K562 (cell line): Measurements from ENCODE around the gene SUCO. TPM values are rescaled to one million over a fixed set of nuclear protein-coding genes. Genes with fewer than 3 reads are reported as not detected.

ENCODE experiments used
- BCL6 ChIP-seq: fragments of 250-450 bp; sonication (Bioruptor Pico); IDR thresholded peaks from 2 replicates; pipeline ENCODE4 v1.4.0; 2020
- E4F1 ChIP-seq: fragments of 250-450 bp; sonication (Bioruptor Pico); IDR thresholded peaks from 2 replicates; pipeline ENCODE4 v1.5.0; 2021; ENCODE audit warnings: mild to moderate bottlenecking, borderline replicate concordance
- FOXO4 ChIP-seq: fragments of 450-650 bp; formaldehyde crosslinking; IDR thresholded peaks from 2 replicates; pipeline ENCODE4 v1.4.0; 2020; ENCODE audit warnings: mild to moderate bottlenecking, moderate library complexity
- HDAC1 ChIP-seq, 2 experiments: fragments of 450-650 bp; IDR thresholded peaks; 2 replicates each; pipeline ENCODE4 v1.6.1; 2016 to 2017; ENCODE audit warnings: inconsistent platforms in 1 of 2, mild to moderate bottlenecking in 1 of 2, moderate library complexity in 1 of 2
- MTA2 ChIP-seq: fragments of 450-650 bp; IDR thresholded peaks from 2 replicates; pipeline ENCODE4 v1.6.1; 2016; ENCODE audit warnings: low read depth
- NFE2 ChIP-seq: IDR thresholded peaks from 2 replicates; pipeline ENCODE4 v1.6.1; 2014; ENCODE audit warnings: antibody characterized with exemption, low read depth
- PHF21A ChIP-seq: fragments of 450-650 bp; IDR thresholded peaks from 2 replicates; pipeline ENCODE4 v1.6.1; 2017; ENCODE audit warnings: low read depth, borderline replicate concordance
- SAP30 ChIP-seq: fragments of 200-600 bp; sonication (generic); IDR thresholded peaks from 2 replicates; pipeline ENCODE4 v1.6.1; 2012; ENCODE audit warnings: borderline replicate concordance, low read depth, mild to moderate bottlenecking, moderate library complexity, low read length, control low read depth, inconsistent platforms; ENCODE audit not compliant: insufficient read depth, poor library complexity, severe bottlenecking
- SIN3A ChIP-seq, 2 experiments: fragments of 150-350 bp in 1 of 2; IDR thresholded peaks; 2 replicates each; pipeline ENCODE4 v1.6.1; 2011 to 2016; ENCODE audit warnings: borderline replicate concordance in 2 of 2, low read depth in 2 of 2, low read length in 2 of 2, mild to moderate bottlenecking in 2 of 2, moderate library complexity in 2 of 2; ENCODE audit not compliant: control insufficient read depth in 1 of 2
- TEAD1 ChIP-seq, 2 experiments: fragments of 450-650 bp in 1 of 2; sonication (generic) in 1 of 2; formaldehyde crosslinking; IDR thresholded peaks; 2 replicates each; pipeline versions ENCODE4 v1.4.0 to v1.8.0; 2020 to 2022; ENCODE audit warnings: mild to moderate bottlenecking in 2 of 2, missing genetic modification reagents in 1 of 2
- polyA plus RNA-seq, 8 experiments: library from polyadenylated mRNA; depleted of rRNA in 4 of 8; stranded (reverse) in 5 of 8; unstranded in 3 of 8; fragments of >200 nt; fragmentation: Nextera tagmentation in 2 of 8; fragmentation: Illumina TruSeq in 1 of 8; extraction: Ambion mirVana in 2 of 8; extraction: Trizol in 1 of 8; gene quantifications; 2 replicates each; pipeline versions ENCODE4 v1.2.1 to v1.2.3, GENCODE V29; 2011 to 2014; ENCODE audit warnings: inconsistent platforms in 1 of 8, missing spikeins in 1 of 8
- total RNA-seq, 7 experiments: library from RNA; depleted of rRNA in 6 of 7; stranded (reverse); fragments of >200 nt in 6 of 7; fragmentation: Illumina TruSeq in 2 of 7; extraction: Trizol in 2 of 7; gene quantifications; 2 replicates each; pipeline versions ENCODE4 v1.2.1 to v1.2.3, GENCODE V29; 2011 to 2021; ENCODE audit warnings: low replicate concordance in 1 of 7
- TF ChIP-seq, protein P1 (sequence below): fragments of 450-650 bp; formaldehyde crosslinking; IDR thresholded peaks from 2 replicates; pipeline ENCODE4 v1.4.0; 2022; ENCODE audit warnings: missing genetic modification characterization
- TF ChIP-seq, protein P2 (sequence below): fragments of 450-650 bp; formaldehyde crosslinking; IDR thresholded peaks from 2 replicates; pipeline ENCODE4 v1.4.0; 2022; ENCODE audit warnings: missing genetic modification characterization
- TF ChIP-seq, protein P3 (sequence below): fragments of 250-450 bp; sonication (Bioruptor Pico); IDR thresholded peaks from 2 replicates; pipeline ENCODE4 v1.8.0; 2022; ENCODE audit warnings: inconsistent platforms
- TF ChIP-seq, protein P4 (sequence below), 2 experiments: fragments of 200-800 bp in 1 of 2; sonication (Bioruptor generic) in 1 of 2; sonication (generic) in 1 of 2; formaldehyde crosslinking in 1 of 2; IDR thresholded peaks in 1 of 2; conservative IDR thresholded peaks in 1 of 2; 2 replicates each; pipeline versions ENCODE4 v1.5.0 to v1.6.1; 2016 to 2020; ENCODE audit warnings: missing compliant biosample characterization in 1 of 2, missing genetic modification characterization in 1 of 2, missing genetic modification reagents in 1 of 2

SUCO gene
- total and polyA plus RNA-seq, 9 of the 15 experiments (the other 6 are each of a cell fraction or from before 2014, with no cell fraction given) = 2.5 to 20.6 (median 14.3) TPM

GRCh38 chr1:172533513-172534151, 682 bp downstream of the SUCO start (continued):
- peak; percentile 1; the same call in 1 of the 2 replicates for TF ChIP-seq E4F1 (CRISPR knock-in tag)
- peak in 1 of 2 experiments; percentile 52; a peak in 2 of 4 replicates for TF ChIP-seq HDAC1 (IDR thresholded peaks at IDR 0.05)
- 0 out of 2 replicates have a peak, but pooled peaks have one; percentile 45 for TF ChIP-seq PHF21A
- no peak for TF ChIP-seq NFE2
- peak; percentile 26 for TF ChIP-seq SAP30
- 0 out of 2 replicates have a peak, but pooled peaks have one; percentile 16 for TF ChIP-seq MTA2
- TF ChIP-seq, protein P1, sequence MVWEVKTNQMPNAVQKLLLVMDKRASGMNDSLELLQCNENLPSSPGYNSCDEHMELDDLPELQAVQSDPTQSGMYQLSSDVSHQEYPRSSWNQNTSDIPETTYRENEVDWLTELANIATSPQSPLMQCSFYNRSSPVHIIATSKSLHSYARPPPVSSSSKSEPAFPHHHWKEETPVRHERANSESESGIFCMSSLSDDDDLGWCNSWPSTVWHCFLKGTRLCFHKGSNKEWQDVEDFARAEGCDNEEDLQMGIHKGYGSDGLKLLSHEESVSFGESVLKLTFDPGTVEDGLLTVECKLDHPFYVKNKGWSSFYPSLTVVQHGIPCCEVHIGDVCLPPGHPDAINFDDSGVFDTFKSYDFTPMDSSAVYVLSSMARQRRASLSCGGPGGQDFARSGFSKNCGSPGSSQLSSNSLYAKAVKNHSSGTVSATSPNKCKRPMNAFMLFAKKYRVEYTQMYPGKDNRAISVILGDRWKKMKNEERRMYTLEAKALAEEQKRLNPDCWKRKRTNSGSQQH = 0 out of 2 replicates have a peak, but pooled peaks have one; percentile 58
- TF ChIP-seq TEAD1 (CRISPR knock-in tag; IDR thresholded peaks at IDR 0.05) = peak in 1 of 2 experiments; percentile 54; a peak in 2 of 4 replicates
- no peak for TF ChIP-seq BCL6 (CRISPR knock-in tag)
- TF ChIP-seq, protein P2, sequence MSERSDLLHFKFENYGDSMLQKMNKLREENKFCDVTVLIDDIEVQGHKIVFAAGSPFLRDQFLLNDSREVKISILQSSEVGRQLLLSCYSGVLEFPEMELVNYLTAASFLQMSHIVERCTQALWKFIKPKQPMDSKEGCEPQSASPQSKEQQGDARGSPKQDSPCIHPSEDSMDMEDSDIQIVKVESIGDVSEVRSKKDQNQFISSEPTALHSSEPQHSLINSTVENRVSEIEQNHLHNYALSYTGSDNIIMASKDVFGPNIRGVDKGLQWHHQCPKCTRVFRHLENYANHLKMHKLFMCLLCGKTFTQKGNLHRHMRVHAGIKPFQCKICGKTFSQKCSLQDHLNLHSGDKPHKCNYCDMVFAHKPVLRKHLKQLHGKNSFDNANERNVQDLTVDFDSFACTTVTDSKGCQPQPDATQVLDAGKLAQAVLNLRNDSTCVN = peak; percentile 60; the same call in 1 of the 2 replicates
- no peak for TF ChIP-seq FOXO4 (CRISPR knock-in tag)
- TF ChIP-seq SIN3A (IDR thresholded peaks at IDR 0.05; ENCODE audit: borderline replicate concordance in 2 of 2, control insufficient read depth in 1 of 2, low read depth in 2 of 2, low read length in 2 of 2) = peak in 1 of 2 experiments; percentile 7; a peak in 1 of 4 replicates
- TF ChIP-seq, protein P3, sequence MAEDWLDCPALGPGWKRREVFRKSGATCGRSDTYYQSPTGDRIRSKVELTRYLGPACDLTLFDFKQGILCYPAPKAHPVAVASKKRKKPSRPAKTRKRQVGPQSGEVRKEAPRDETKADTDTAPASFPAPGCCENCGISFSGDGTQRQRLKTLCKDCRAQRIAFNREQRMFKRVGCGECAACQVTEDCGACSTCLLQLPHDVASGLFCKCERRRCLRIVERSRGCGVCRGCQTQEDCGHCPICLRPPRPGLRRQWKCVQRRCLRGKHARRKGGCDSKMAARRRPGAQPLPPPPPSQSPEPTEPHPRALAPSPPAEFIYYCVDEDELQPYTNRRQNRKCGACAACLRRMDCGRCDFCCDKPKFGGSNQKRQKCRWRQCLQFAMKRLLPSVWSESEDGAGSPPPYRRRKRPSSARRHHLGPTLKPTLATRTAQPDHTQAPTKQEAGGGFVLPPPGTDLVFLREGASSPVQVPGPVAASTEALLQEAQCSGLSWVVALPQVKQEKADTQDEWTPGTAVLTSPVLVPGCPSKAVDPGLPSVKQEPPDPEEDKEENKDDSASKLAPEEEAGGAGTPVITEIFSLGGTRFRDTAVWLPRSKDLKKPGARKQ (CRISPR knock-in tag) = no peak
- TF ChIP-seq, protein P4, sequence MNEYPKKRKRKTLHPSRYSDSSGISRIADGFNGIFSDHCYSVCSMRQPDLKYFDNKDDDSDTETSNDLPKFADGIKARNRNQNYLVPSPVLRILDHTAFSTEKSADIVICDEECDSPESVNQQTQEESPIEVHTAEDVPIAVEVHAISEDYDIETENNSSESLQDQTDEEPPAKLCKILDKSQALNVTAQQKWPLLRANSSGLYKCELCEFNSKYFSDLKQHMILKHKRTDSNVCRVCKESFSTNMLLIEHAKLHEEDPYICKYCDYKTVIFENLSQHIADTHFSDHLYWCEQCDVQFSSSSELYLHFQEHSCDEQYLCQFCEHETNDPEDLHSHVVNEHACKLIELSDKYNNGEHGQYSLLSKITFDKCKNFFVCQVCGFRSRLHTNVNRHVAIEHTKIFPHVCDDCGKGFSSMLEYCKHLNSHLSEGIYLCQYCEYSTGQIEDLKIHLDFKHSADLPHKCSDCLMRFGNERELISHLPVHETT (CRISPR knock-in tag; conservative IDR thresholded peaks at IDR 0.05 in 1 of 2, IDR thresholded peaks at IDR 0.05 in 1 of 2) = no peak
